Measurements from ENCODE around the gene FUBP1.

GRCh38 chr1:77994117-77994705 lies 15.3 kb upstream of the FUBP1 start:
- TF ChIP-seq CTCF (IDR thresholded peaks at IDR 0.05 in 2 of 3, conservative IDR thresholded peaks at IDR 0.05 in 1 of 3; ENCODE audit: borderline replicate concordance in 1 of 3, insufficient read depth in 1 of 3, low read depth in 2 of 3, low read length in 2 of 3) (no peak), EZH2 (IDR thresholded peaks at IDR 0.05) (no peak)
